HL-60/S4 treated with phorbol 12-myristate 13-acetate at 8.2 ng/mL for 4 days and 3 days (cell line): ENCODE data around the gene AAK1.

Source experiments
- in situ Hi-C: fragments of 300-500 bp; cut with MboI; formaldehyde crosslinking; loops from 2 replicates; pipeline ENCODE4 v1.15.0; 2022; ENCODE audit warnings: low sequenced_read_pairs

Gene AAK1

DNA sequence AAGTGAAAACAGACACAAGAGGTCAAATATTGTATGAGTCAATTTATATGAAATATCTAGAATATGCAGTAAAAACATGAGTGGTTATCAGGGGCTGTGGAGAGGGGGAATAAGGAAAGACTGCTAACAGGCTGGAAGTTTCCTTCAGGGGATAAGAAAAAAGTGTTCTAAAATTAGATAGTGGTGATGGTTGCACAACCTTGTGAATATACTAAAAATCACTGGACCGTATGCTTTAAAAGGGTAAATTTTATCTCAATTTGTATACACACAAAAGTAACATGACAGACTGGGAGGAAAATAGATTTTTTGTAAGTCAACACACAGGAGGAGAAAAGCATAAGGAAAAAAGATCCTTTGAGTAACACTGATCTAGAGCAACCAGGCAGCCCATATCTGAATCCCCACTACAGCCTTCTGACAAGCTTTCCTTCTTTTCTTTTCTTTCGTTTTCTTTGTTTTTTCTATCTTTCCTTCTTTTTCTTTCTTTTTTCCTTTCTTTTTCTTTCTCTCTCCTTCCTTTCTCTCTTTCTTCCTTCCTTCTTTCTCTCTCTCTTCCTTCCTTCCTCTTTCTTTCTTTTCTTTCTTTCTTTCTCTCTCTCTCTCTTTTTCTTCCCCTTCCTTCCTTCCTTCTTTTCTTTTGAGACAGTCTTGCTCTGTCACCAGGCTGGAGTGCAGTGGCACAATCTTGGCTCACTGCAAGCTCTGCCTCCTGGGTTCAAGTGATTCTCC, 95.4 kb downstream of the AAK1 start:
- in situ Hi-C loops = no loop called here

DNA sequence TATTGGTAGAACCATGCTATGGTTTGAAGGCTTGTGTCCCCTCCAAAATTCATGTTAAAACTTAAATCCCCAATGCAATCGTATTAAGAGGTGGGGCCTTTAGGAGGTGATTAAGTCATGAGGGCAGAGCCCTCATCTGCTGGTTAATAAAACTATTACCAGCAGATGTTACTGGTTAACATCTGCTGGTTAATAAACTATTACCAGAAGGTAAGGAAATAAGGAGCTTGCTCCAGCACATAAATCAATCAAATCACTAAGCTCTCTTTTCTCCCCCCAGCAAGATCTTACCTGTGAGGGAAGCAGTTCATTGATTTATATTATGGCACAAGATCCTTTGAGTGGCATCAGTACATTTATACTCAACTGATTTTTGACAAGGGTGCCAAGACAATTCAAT, 96.9 kb downstream of the AAK1 start:
- in situ Hi-C loops = no loop called here

- in situ Hi-C loops = no loop called here
Measured at GRCh38 chr2:69545477-69545932, 98.0 kb downstream of the AAK1 start.

GRCh38 chr2:69544951-69545350, 98.6 kb downstream of the AAK1 start:
- in situ Hi-C loops = no loop called here

- in situ Hi-C loops = no loop called here
Measured at GRCh38 chr2:69539549-69539908, 104.0 kb downstream of the AAK1 start.

- in situ Hi-C loops = no loop called here
Measured at GRCh38 chr2:69538872-69539548, 104.5 kb downstream of the AAK1 start.

GRCh38 chr2:69538249-69538648, 105.3 kb downstream of the AAK1 start:
- in situ Hi-C loops = no loop called here

GRCh38 chr2:69535817-69536241, 107.7 kb downstream of the AAK1 start:
- in situ Hi-C loops = no loop called here

DNA sequence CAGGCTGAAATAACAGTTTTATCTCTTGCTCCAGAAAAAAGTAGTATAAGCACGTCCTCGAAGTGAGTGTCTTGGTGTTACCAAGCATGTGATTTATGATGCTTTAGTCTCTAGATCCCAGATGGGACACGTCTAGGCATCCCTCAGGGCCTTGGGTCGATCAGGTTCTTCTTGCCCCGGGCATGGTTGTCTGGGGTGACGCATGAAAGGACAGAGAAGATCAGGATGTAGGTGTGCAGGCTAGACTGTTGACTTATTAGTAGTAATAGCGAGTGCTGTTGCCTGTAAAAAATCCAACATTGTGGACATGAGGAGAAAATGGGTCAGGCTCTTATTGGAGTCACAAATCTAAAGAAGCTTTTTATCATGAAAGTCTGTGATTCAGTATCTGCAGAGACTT, 112.4 kb downstream of the AAK1 start:
- in situ Hi-C loops = no loop called here

DNA sequence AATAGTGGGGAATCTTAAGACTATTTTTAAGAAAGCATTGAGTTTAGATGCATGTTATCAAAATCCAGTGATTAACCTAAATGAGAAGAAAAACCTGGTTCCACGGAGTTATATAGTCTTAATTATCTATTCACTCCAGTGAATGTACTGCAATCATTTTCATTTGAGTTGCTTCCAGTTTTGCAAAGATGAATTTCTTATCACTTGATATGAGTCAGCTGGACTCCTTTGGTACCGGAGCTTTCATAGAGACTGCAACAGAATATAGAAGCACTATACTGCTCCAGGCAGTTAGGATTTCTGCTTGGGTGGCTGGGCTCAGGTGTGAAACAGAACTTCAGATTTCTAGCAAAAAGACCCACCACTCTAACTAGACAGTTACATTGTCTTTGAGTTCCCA, 114.1 kb downstream of the AAK1 start:
- in situ Hi-C loops = no loop called here

GRCh38 chr2:69525261-69525660, 118.3 kb downstream of the AAK1 start:
- in situ Hi-C loops = no loop called here

GRCh38 chr2:69524799-69525198, 118.7 kb downstream of the AAK1 start:
- in situ Hi-C loops = no loop called here

GRCh38 chr2:69521747-69522146, 121.8 kb downstream of the AAK1 start:
- in situ Hi-C loops = no loop called here

- in situ Hi-C loops = no loop called here
Measured at GRCh38 chr2:69518841-69519240, 124.7 kb downstream of the AAK1 start.

GRCh38 chr2:69517410-69517809, 126.1 kb downstream of the AAK1 start:
- in situ Hi-C loops = no loop called here

- in situ Hi-C loops = no loop called here
Measured at GRCh38 chr2:69514819-69515218, 128.7 kb downstream of the AAK1 start.

DNA sequence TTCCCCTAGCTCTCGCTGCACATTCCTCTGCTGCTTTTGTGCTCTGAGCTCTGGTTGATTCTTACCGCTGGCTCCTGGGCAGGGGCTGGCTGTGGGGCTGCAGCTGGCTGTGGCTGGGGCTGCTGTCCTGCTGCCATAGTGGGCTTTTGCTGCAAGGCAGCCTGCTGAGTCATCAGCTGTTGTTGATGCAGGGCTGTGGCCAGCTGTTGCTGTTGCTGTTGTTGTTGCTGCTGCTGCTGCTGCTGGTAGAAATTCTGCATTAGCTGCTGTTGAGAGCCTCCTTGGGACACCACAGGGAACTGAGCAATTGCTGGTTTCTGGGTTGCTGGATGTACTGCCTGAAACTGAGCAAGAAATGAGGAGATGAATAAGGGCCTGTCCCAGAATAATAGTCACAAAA, 129.1 kb downstream of the AAK1 start:
- in situ Hi-C loops = no loop called here

DNA sequence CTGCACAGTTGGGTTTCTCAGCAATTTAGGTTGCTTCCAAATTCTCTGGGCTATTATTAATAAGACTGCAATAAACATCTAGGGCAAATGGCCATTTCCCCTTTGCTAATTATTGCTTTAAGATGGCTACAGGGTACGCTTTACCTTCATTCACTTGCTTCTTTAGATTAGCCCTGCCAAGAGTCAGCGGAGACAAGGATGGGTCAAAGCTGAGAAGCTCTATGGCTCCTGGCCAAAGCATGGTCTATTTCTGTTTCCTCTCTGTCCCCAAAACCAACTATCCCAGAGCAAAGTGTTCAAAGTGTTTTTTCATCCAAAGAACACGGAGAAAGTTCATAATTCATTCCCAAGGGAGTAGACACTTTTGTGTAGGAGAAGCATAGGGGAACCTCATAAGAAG, 131.1 kb downstream of the AAK1 start:
- in situ Hi-C loops = no loop called here

GRCh38 chr2:69510204-69510603, 133.3 kb downstream of the AAK1 start:
- in situ Hi-C loops = no loop called here

DNA sequence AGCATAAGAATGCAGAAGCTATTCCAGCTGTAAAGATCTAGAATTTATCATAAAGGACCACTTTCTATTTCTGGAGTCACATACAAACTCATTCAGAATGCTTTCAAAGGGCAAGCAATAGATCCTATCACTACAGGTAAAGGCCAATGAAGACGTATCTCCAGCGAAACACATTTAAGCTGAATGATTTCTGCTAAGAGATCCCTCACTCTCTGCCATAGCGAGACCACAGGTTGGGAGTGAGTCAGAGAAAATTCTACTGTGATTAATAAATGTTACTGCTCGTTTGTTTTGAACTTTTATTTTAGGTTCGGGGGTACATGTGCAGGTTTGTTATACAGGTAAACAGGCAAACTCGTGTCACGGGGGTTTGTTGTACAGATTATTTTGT, 133.8 kb downstream of the AAK1 start:
- in situ Hi-C loops = no loop called here

GRCh38 chr2:69509011-69509749, 134.4 kb downstream of the AAK1 start:
- in situ Hi-C loops = no loop called here

- in situ Hi-C loops = no loop called here
Measured at GRCh38 chr2:69505710-69506109, 137.8 kb downstream of the AAK1 start.
